IPS-20b (cell line): Measurements from ENCODE around the gene ACSL1.

Experiments used
- H3K27ac ChIP-seq: one replicate; pipeline ENCODE4 v1.5.1; 2013; ENCODE audit warnings: low read length
- H3K27me3 ChIP-seq: 2 replicates; pipeline ENCODE4 v1.6.1; 2013; ENCODE audit warnings: mild to moderate bottlenecking, low read length, inconsistent platforms; ENCODE audit not compliant: insufficient read depth
- H3K36me3 ChIP-seq: 2 replicates; pipeline ENCODE4 v1.6.1; 2013; ENCODE audit warnings: low read depth, mild to moderate bottlenecking, inconsistent platforms, low read length, moderate library complexity; ENCODE audit not compliant: insufficient read depth
- H3K4me1 ChIP-seq: 2 replicates; pipeline ENCODE4 v1.6.1; 2013; ENCODE audit warnings: mild to moderate bottlenecking, control low read depth, inconsistent platforms, low read length, moderate library complexity; ENCODE audit not compliant: insufficient read depth
- H3K4me3 ChIP-seq: 2 replicates; pipeline ENCODE4 v1.5.1; 2013; ENCODE audit warnings: mild to moderate bottlenecking, low read length, inconsistent platforms
- H3K9ac ChIP-seq: 2 replicates; pipeline ENCODE4 v1.6.1; 2013; ENCODE audit warnings: low read depth, mild to moderate bottlenecking, inconsistent platforms, low read length, moderate library complexity
- H3K9me3 ChIP-seq: 2 replicates; pipeline ENCODE4 v1.6.1; 2013; ENCODE audit warnings: mild to moderate bottlenecking, low read depth, low read length, inconsistent platforms; ENCODE audit not compliant: insufficient read depth

ACSL1 gene

DNA sequence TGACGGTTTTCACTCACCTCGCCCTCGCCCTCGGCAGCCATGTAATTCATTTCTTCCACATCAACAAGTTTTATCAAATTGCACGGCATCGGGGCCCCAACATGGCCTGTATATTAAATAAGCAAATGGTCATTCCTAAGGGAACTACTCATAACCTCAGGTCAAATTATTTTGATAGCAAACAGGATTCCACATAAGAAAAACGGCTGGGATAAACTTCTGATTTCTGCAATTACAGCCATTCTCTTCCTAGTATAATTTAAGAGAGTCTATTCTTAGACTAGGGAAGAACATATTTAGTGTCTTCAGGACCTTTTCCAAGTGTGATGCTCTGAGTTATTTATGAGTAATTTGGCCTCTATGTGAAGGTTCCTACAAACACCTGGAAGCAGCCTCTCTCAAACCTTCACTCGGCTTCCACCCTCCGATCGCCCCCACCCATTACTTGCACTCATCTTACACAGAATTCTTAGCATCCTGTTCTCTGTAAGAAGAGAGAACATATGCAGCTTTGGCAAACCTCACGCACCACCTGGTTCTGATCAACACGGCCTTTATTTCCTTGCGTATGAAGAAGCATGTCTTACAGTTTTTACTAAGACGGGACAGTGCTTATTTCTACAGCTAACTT, 62.5 kb downstream of the ACSL1 start:
- Histone ChIP-seq H3K4me3 (no peak overlapping the region), H3K27me3 (no peaks in the 10 kb centered on the region), H3K9ac (no peak overlapping the region), H3K9me3 (no peaks in the 10 kb centered on the region), H3K36me3 (no peaks in the 10 kb centered on the region), H3K27ac (no peak overlapping the region), H3K4me1 (no peaks in the 10 kb centered on the region)

DNA sequence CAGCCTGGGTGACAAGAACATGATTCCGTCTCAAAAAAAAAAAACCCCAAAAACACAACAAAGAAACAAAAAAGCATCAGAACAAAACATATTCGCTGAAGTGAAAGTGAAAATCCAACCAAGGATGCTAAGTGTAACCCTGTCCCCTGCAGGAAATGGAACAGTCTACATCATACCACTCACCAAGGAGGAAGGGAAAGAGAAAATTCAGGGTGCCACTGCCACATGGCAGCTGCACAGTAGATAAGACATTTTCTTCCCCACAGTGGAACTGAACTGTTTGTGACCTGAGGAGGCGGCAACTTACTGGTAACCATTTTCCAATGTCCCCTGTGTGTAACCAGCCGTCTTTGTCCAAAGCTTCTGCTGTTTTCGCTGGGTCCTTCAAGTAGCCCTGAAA, 63.7 kb downstream of the ACSL1 start:
- Histone ChIP-seq H3K27ac (no peak overlapping the region), H3K9ac (no peak overlapping the region), H3K4me1 (no peaks in the 10 kb centered on the region), H3K9me3 (no peaks in the 10 kb centered on the region), H3K36me3 (no peaks in the 10 kb centered on the region), H3K4me3 (no peak overlapping the region), H3K27me3 (no peaks in the 10 kb centered on the region)

DNA sequence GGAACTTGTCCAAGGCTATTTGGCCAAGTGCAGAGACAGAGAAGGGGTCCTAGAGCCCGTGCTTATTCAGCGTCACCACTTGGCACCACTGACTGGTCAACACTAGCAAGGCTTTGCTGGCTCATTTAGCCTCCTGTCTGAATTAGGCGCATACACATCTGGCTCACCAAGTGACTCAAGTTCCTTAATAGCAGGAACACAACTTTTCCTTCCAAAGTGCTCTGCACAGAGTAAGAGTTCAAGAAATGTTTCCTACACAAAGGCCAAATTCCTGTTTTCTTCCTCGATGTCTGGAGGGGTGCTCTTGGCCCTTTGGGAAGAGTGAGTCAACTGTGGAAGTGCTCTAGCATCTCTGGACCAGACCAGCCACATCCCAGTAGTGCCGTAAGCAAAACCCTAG, 65.1 kb downstream of the ACSL1 start:
- Histone ChIP-seq H3K9me3 (no peaks in the 10 kb centered on the region), H3K36me3 (no peaks in the 10 kb centered on the region), H3K9ac (no peak overlapping the region), H3K27ac (no peak overlapping the region), H3K4me1 (no peaks in the 10 kb centered on the region), H3K27me3 (no peaks in the 10 kb centered on the region), H3K4me3 (no peak overlapping the region)

DNA sequence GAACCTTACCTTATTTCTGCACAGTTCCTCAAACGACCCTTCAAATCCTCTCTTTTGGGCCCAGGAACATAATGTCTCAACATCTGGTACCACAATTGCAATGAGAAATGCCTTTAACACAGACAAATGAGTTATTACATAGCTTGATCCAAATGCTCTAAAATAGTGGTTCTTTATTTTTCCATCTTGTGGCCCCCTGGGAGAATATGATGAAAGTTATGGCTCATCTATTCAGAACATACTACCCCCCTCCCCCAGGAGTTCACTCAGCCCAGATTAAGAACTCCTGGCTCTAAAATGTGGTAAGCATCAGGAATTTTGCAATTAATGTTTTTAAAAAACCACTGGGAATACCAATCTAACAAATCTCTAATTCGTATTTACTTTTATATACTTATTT, 68.0 kb downstream of the ACSL1 start:
- Histone ChIP-seq H3K4me3 (no peak overlapping the region), H3K9ac (no peak overlapping the region), H3K36me3 (no peaks in the 10 kb centered on the region), H3K4me1 (no peaks in the 10 kb centered on the region), H3K27me3 (no peaks in the 10 kb centered on the region), H3K9me3 (no peaks in the 10 kb centered on the region), H3K27ac (no peak overlapping the region)

DNA sequence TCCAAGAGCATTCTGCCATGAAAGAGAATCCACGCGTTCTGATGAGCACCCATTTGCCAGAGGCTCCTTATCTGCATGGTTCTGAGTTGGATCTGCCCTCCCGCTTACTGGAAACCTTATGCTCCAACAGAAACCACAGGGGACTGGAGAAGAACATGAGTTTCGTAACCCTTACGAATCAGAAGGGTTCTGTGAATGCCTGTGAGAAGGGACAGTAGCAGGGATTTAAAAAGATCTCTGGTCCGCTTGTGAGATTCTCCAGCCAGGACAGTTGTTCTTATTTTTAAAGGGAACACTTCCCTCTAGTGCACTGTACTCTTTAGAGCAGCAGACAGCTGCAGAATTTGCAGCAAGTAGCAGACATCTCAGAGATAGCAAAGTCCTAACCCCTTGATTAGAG, 69.4 kb downstream of the ACSL1 start:
- H3K4me3 ChIP-seq, result no peak overlapping the region
- H3K36me3 ChIP-seq, result no peaks in the 10 kb centered on the region
- no peak overlapping the region for H3K9ac ChIP-seq
- H3K27ac ChIP-seq, result no peak overlapping the region
- H3K27me3 ChIP-seq, result no peaks in the 10 kb centered on the region
- H3K4me1 ChIP-seq, result no peaks in the 10 kb centered on the region
- H3K9me3 ChIP-seq, result no peaks in the 10 kb centered on the region

DNA sequence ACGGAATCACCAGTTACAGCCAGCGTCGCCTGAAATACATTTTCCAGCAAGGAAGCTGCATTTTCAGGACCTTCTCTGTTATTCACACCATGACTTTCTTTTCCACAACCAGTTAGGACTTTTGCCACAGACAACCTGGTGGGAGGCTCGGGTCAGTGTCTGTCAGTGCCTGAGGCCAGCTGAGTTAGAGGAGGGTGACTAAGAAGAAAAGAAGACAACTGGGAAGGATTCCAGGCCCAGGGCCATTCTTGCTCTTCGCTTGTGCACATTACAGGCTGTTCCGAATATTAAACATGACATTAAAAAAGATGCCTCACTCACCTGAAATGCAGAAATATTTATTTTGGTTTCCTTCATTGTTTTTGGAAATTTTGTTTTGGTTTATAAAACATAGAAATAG, 70.5 kb downstream of the ACSL1 start:
- Histone ChIP-seq H3K36me3 (no peaks in the 10 kb centered on the region), H3K9me3 (no peaks in the 10 kb centered on the region), H3K27me3 (no peaks in the 10 kb centered on the region), H3K27ac (no peak overlapping the region), H3K4me3 (no peak overlapping the region), H3K9ac (no peak overlapping the region), H3K4me1 (no peaks in the 10 kb centered on the region)

DNA sequence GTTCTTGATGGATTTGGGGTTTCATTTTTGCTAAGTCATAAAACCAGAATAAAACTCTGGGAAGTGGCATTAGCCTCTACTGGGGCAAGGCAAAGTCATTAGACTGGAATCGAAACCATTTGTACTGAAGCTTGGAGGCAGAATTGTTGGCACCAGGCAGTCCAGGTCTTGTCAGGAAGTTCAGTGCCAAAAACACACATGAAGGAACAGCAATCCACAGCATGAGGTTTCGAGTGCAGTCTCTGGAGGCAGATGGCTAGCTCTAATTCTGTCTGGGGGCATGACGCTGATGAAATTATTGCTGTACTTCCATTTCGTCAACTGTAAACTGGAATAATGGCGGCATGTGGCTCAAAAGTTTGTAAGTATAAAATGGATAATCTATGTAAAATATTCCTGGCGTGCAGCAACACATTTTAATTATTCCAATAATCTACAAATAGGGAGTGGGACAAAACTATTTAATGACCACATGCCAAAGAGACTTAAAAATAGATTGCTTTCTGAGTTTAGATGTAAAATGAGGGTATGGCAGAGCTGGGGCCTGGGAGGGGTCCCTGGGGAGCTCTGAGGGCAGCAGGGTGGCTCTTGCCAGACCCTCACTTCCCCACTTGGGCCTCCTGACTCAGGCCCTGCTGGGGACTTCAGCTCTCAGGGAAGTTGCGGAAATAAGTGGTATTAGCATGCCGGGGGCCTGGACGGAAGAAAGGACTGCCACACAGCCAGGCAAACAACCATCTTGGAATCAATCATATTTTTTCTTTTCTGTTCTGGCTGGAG, 73.1 kb downstream of the ACSL1 start:
- no peak overlapping the region for H3K9ac ChIP-seq
- H3K4me1 ChIP-seq, result peaks cover 11% of the 10 kb centered on the region; the same call in 1 of the 2 replicates
- H3K27me3 ChIP-seq, result no peaks in the 10 kb centered on the region
- no peaks in the 10 kb centered on the region for H3K9me3 ChIP-seq
- H3K4me3 ChIP-seq, result no peak overlapping the region
- no peaks in the 10 kb centered on the region for H3K36me3 ChIP-seq
- H3K27ac ChIP-seq, result no peak overlapping the region

DNA sequence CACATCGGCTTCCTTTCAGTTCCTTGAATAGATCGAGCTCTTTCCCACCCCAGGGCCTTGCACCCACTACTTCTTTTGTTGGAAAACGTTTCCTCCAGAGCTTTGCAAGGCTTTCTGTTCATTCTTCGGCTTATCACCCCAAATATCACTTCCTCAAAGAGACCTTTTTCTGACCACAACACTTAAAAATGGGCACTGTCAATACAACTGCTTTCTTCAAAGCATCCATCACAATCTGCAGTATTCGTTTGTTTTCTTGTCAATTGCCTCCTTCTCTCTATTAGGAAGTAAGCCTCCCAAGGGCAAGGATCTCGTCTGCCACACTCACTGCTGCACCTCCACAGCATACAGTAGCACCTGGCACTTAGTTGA, 74.2 kb downstream of the ACSL1 start:
- no peaks in the 10 kb centered on the region for H3K36me3 ChIP-seq
- peaks cover 6% of the 10 kb centered on the region; the same call in 1 of the 2 replicates for H3K27me3 ChIP-seq
- H3K9ac ChIP-seq, result no peak overlapping the region
- no peaks in the 10 kb centered on the region for H3K9me3 ChIP-seq
- no peak overlapping the region for H3K27ac ChIP-seq
- H3K4me1 ChIP-seq, result peaks cover 21% of the 10 kb centered on the region
- H3K4me3 ChIP-seq, result no peak overlapping the region

DNA sequence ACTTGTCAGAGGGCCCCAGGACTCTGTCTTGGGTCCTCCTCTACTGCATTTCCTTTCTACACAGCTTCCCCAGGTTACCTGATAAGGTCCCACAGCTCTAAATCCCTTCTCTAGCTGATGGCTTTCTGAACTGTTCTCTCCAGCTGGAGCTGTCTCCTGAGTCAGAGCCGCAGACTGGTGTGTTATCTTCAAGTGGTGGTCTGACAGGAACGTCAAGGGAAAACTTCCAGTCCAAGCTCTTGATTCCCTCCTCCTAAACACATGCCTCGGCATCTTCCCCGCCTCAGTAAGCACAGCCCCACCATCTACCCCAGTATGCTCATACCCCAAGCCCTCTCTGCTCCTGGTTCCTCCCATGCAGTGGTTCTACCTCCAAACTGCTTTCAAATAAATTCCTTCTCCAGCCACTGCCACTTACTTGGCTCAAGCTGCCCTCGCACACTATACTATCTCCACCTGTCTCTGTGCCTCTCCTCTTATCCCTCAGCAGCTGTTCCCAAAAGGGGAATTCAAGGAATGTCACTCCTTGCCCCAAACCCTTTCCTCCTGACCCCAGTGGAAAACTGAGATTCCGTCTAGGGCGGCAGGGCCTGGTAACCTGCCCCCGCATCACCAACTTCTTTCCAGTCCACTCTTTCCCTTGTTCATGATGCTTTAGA, 74.7 kb downstream of the ACSL1 start:
- Histone ChIP-seq H3K36me3 (no peaks in the 10 kb centered on the region), H3K9ac (no peak overlapping the region), H3K27ac (no peak overlapping the region), H3K27me3 (peaks cover 7% of the 10 kb centered on the region; the same call in 1 of the 2 replicates), H3K4me3 (no peak overlapping the region), H3K4me1 (peaks cover 26% of the 10 kb centered on the region), H3K9me3 (no peaks in the 10 kb centered on the region)

DNA sequence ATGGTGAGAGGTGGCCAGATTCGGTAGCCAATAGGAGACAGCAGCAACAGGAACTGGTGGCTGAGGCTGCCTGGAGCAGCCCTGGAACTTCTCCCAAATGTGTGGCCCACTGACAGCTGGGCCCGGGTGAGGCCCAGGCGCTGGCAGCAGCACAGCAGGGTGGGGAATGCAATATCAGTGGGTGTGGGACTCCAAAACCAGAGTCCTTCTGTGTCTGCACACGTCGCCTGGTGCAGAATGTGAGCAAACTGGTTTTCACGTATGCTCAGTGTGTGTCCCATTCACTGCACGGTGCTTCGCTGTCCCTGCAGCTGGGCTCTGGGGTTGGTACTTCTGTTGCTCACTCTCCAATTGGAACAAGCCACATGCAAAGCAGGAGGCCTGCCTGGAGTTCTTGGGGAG, 77.5 kb downstream of the ACSL1 start:
- no peaks in the 10 kb centered on the region for H3K36me3 ChIP-seq
- H3K4me3 ChIP-seq, result no peak overlapping the region
- peak overlapping the region; percentile 31; the same call in 1 of the 2 replicates for H3K9ac ChIP-seq
- H3K4me1 ChIP-seq, result peaks cover 28% of the 10 kb centered on the region
- H3K27ac ChIP-seq, result no peak overlapping the region
- H3K9me3 ChIP-seq, result no peaks in the 10 kb centered on the region
- peaks cover 7% of the 10 kb centered on the region; the same call in 1 of the 2 replicates for H3K27me3 ChIP-seq

DNA sequence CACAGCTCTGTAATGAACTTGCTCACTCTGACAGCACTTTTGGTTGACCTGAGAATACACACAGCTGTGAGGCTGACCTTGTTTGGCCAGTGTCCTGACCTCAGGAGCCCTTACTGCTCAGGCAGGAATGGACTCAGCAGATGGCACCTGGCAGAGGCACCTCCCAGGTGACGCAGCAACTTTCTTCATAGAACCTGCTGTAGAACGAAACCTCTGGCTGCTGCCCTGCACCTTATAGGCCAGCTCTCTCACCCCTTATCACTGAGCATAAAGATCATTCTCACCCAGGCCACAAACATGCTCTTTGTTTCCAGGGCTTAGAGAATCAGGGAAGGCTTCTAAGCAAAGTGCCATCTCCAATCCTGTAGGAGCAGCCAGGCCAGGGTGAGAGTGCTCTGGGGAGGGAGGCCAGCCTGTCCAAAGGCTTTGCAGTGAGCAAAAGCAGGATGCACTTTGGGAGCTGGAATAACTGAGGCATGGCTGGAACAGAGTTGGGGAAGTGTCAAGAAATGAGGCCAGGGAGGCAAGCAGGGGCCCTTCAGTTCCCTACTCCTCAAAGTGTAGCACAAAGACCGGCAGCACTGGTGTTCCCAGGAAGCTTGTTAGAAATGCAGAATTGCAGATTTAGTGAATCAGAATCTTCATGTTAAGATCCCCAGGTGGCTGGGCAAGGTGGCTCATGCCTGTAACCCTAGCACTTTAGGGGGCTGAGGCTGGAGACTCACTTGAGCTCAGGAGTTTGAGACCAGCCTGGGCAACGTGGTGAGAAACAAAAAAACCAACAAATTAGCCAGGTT, 78.5 kb downstream of the ACSL1 start:
- no peaks in the 10 kb centered on the region for H3K36me3 ChIP-seq
- peaks cover 7% of the 10 kb centered on the region; the same call in 1 of the 2 replicates for H3K27me3 ChIP-seq
- no peak overlapping the region for H3K4me3 ChIP-seq
- H3K9me3 ChIP-seq, result no peaks in the 10 kb centered on the region
- H3K27ac ChIP-seq, result no peak overlapping the region
- H3K9ac ChIP-seq, result peak overlapping the region; percentile 33
- peaks cover 28% of the 10 kb centered on the region for H3K4me1 ChIP-seq
